ENCODE results near the gene MRPS27. TPM values are rescaled to one million over a fixed set of nuclear protein-coding genes. Genes with fewer than 3 reads are reported as not detected.

Gene MRPS27
- total RNA-seq, 4 donors from 2014 or later = 33.2 to 74.9 (median 62.3) TPM

GRCh38 chr5:72359886-72360285, 39.8 kb upstream of the MRPS27 start:
- H3K27me3 ChIP-seq = no peaks in the 10 kb centered on the region
- no peak overlapping the region for H3K4me3 ChIP-seq
- ATAC-seq (no peak), DNase-seq (no peak)
- TF ChIP-seq POLR2A (IDR thresholded peaks at IDR 0.05) (no peak), CTCF (IDR thresholded peaks at IDR 0.05 in 4 of 5, conservative IDR thresholded peaks at IDR 0.05 in 1 of 5) (no peak)
- H3K36me3 ChIP-seq = peaks cover 0 to 20% of the 10 kb centered on the region in 2 donors
- H3K27ac ChIP-seq = no peak overlapping the region
- in situ Hi-C loops (cut with MboI; ENCODE audit: low sequenced_read_pairs in 4 of 4) (loop anchor here in 3 of 4 donors (5.0 to 25.0 kb wide), 3 partner anchors 167 to 477 kb away; partner anchors contain the start of gene TNPO1 (in 2 of the 3)), intact Hi-C loops (cut with DNase I; ENCODE audit: low total_unique reads) (no loop called here)
- H3K4me1 ChIP-seq = no peaks in the 10 kb centered on the region
- H3K9me3 ChIP-seq = no peaks in the 10 kb centered on the region

GRCh38 chr5:72358925-72359324, 38.9 kb upstream of the MRPS27 start:
- Histone ChIP-seq H3K9me3 (no peaks in the 10 kb centered on the region), H3K27me3 (no peaks in the 10 kb centered on the region), H3K27ac (no peak overlapping the region), H3K36me3 (peaks cover 0 to 20% of the 10 kb centered on the region in 2 donors), H3K4me3 (no peak overlapping the region), H3K4me1 (no peaks in the 10 kb centered on the region)
- intact Hi-C loops (cut with DNase I; ENCODE audit: low total_unique reads) = no loop called here
- ATAC-seq (no peak), DNase-seq (no peak)
- TF ChIP-seq POLR2A (IDR thresholded peaks at IDR 0.05) (no peak), CTCF (IDR thresholded peaks at IDR 0.05 in 4 of 5, conservative IDR thresholded peaks at IDR 0.05 in 1 of 5) (no peak)
- in situ Hi-C loops (cut with MboI; ENCODE audit: low sequenced_read_pairs in 4 of 4) = loop anchor here in 3 of 4 donors (5.0 to 25.0 kb wide), 3 partner anchors 168 to 478 kb away; partner anchors contain the start of gene TNPO1 (in 2 of the 3)

- H3K9me3 ChIP-seq = no peaks in the 10 kb centered on the region
- in situ Hi-C loops (cut with MboI; ENCODE audit: low sequenced_read_pairs in 4 of 4) (loop anchor here in 3 of 4 donors (5.0 to 25.0 kb wide), 3 partner anchors 171 to 481 kb away; partner anchors contain the start of gene TNPO1 (in 2 of the 3)), intact Hi-C loops (cut with DNase I; ENCODE audit: low total_unique reads) (no loop called here)
- no peaks in the 10 kb centered on the region for H3K4me1 ChIP-seq
- no peak for DNase-seq
- no peak overlapping the region for H3K4me3 ChIP-seq
- TF ChIP-seq CTCF (IDR thresholded peaks at IDR 0.05 in 4 of 5, conservative IDR thresholded peaks at IDR 0.05 in 1 of 5) (no peak), POLR2A (IDR thresholded peaks at IDR 0.05) (no peak)
- ATAC-seq = no peak
- H3K36me3 ChIP-seq = peaks cover 0 to 13% of the 10 kb centered on the region in 2 donors
- H3K27me3 ChIP-seq = no peaks in the 10 kb centered on the region
- no peak overlapping the region for H3K27ac ChIP-seq
Observed at GRCh38 chr5:72356361-72356760, 36.3 kb upstream of the MRPS27 start.

- in situ Hi-C loops (cut with MboI; ENCODE audit: low sequenced_read_pairs in 4 of 4) = loop anchor here in 3 of 4 donors (5.0 to 25.0 kb wide), 3 partner anchors 171 to 481 kb away; partner anchors contain the start of gene TNPO1 (in 2 of the 3)
- H3K27ac ChIP-seq = no peak overlapping the region
- H3K4me3 ChIP-seq = no peak overlapping the region
- TF ChIP-seq CTCF (IDR thresholded peaks at IDR 0.05 in 4 of 5, conservative IDR thresholded peaks at IDR 0.05 in 1 of 5) (peak in 4 of 5 experiments; percentile 27 to 57 (median 38)), POLR2A (IDR thresholded peaks at IDR 0.05) (no peak)
- ATAC-seq (peak; percentile 39 to 91), DNase-seq (peak; percentile 16 to 29)
- intact Hi-C loops (cut with DNase I; ENCODE audit: low total_unique reads) = no loop called here
- no peaks in the 10 kb centered on the region for H3K4me1 ChIP-seq
- peaks cover 0 to 8% of the 10 kb centered on the region in 2 donors for H3K36me3 ChIP-seq
- H3K27me3 ChIP-seq = no peaks in the 10 kb centered on the region
- no peaks in the 10 kb centered on the region for H3K9me3 ChIP-seq
Observed at GRCh38 chr5:72355706-72356299, 35.8 kb upstream of the MRPS27 start.
